IPS DF 19.7 (cell line): ENCODE measurements around the gene TBC1D1.

ENCODE experiments used
- DNase-seq: peaks from one replicate; pipeline ENCODE4 v3.0.0-alpha.2; 2013; ENCODE audit warnings: low read depth, low spot score

Gene TBC1D1

DNA sequence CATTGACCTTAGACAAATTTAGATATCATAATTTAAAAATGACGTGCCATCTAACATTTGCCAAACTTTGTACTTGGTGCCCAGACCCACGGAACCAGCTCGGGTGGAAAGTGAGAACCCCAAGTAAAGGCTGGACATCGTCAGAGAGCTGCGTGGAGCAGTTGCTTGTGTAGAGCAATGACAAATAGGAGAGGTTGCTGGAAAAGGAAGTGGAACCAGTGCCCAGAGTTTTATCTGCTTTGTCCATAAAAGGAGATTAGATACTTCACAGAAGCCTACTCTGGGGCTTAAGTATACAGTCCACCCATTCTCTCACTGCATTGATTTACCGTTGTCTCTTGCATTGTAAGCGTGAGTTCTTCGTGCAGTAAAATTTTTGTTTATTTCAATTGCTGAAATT lies 5.4 kb upstream of the TBC1D1 start:
- no peak for DNase-seq

DNA sequence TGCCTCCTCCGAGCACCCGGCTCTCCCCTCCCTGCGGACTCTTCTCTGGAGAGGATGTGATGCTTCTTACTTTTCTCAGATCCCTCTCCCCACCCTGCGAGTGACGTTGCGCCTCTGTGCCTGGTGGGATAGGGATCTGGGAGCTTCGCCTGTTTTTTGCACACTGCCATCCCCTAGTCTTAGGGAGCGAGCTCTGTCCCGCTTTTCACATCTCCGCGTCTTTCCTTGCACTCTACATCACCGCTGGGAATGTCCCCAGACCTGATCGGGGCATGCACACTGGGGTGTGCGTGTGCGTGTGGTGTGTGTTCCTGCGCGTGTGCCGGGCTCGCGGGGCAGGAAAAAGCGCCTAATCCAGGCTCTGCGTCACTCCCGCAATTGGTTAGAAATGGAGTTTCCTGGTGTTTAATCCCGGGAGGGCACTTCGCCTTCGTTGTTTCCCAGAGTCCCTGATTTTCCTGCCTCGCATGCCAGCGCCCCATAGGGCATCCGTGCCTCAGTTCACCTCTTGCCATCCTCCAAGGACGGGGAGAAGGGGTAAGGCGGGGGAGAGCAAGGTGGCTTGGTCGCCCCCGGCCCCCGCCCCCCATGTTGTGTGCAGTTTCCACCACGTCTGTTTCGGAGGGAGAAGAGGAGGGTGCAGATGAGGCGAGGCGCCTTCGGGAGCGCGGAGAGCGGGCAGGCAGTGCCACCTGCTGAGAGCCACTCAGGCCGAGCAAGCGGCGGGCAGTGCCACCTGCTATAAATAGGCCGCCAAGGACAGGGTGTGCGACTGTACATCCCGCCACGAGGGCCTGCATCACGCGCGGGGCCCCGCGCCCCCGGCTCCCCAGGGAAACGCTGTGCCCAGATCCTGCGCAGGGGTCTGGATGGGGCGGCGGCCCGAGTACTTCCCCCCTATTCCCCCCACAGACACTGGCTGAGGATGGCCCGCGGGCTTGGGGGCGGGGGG lies 759 bp upstream of the TBC1D1 start:
- no peak for DNase-seq

DNA sequence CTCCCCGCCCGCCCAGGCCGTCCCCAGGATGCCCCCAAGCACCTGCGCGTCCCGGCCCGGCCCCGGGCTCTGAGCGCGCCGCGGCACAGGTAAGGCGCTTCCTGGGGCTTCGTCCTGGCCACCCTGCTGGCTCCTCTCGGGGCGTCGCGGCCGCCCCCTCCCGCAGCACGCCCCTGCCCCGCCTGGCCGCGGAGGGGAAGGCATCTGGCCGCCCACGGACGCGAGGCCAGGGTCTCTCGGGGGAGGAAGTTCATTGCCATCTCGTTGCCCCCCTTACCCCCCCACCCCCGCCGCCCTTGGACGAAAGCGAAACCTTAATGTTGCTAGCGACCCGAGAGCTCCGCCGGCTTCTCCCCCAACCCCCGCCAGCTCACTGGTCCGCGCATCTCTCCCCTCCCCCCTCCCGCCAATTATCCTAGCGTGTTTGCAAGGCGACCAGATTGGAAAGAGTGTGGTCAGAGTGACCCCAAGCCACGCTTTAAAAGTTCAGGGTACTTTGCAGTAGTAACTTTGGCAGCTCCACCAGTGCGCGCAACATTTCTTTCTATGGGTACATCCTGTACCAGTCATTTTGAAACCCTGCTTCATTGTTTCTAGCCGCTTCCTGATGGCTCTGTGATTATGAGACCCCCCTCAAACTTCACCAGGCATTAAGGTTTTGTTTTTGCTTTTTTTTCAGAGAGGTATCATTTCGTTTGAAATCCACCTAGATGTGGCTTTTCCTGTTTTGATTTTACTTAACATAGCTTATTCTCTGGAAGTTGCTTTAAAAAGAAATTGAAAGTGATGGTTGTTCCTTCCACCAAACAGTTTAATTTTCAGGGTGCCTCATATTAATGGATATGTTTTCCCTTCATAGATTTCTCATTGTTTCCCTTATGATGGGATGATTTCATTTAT lies 626 bp downstream of the TBC1D1 start:
- no peak for DNase-seq

DNA sequence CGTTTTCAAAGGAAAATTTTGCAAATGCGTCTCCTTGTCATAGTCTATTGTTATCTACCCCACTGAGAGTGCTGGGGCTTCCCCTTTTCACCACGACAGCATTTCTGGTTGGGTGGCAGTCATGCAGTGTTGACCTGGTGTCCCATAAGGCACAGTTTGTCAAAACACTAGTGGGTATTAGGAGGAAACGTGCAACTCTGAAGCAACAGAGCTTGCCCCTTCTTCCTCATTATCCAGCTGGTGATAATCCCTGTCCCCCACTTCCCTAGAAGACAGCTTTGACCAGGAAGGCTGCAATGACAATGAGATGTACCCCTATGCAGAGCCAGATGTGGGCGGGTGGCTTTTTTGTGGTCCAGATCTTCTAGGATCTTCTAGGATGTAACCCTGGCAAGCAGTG lies 1.8 kb downstream of the TBC1D1 start:
- DNase-seq, result no peak

DNA sequence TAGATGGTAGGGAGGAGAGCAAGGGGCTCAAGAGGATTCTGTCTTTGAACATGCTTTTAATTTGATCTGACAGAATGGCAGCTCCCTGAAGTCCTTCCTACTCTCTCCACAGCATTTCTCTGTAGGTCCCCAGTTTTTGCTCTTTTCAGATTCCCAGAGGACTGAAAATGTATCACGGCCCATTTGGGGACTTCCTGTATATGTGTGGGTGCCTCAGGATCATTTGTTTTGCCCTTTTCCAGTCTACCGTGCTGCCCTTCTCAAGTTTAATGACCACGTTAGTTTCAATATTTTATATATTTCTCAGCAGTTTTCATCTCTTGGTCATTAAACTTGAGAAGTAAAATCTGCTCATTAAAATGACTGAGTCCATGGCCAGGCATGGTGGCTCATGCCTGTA lies 2.3 kb downstream of the TBC1D1 start:
- no peak for DNase-seq

DNA sequence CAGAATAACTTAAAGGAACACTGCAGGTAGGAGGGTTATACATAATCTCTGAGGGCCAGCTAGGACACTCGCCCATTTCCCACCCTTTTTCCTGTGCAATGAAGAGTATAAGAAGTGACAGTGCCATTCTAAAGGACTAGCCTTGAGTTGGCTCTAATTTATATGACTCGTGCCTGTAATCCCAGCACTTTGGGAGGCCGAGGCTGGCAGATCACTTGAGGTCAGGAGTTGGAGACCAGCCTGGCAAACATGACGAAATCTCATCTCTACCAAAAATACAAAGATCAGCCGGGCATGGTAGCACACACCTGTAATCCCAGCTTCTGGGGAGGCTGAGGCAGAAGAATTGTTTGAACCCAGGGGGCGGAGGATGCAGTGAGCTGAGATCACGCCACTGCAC lies 4.4 kb downstream of the TBC1D1 start:
- no peak for DNase-seq

DNA sequence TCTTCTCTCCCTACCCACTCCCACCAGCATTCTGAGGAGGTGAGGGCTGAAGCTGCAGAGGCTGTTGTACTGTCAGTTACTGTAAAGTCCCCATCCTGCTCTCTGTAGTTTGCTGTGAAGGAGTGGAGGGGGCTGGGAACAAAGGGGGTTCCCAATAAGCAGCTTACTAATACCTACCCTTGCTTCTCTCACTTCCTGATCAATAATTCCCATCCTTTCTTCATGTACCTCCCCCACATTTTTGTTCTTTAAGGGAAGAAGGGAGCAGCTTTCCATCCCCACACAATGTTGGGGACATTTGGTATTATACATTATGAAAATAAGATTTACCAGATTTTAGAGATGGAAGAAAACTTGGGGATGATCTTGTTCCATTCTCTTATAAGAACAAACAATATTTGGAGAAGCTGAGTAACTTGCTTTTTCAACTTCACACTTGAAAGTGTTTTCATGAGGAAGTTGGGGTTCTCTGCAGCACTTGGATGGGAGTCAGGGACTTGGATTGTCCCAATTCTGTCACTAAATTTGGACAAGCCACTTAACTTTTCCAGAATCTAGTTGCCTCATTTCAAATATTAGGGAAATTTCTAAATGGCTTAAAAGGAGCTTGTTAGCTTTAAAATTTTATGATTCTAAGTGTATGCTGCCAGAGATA lies 5.4 kb downstream of the TBC1D1 start:
- DNase-seq, result no peak

DNA sequence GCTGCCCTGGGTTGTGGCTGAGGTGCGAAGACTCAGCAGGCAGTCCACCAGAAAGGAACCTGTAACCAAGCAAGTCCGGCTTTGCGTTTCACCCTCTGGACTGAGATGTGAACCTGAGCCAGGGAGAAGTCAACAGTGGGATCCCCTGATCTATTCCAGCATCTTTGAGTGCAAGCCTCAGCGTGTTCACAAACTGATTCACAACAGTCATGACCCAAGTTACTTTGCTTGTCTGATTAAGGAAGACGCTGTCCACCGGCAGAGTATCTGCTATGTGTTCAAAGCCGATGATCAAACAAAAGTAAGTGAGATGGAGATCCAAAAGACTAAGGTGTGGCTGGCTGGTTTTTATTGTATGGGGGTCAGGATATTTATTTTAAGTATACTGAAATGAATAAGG lies 11.3 kb downstream of the TBC1D1 start:
- DNase-seq, result no peak

DNA sequence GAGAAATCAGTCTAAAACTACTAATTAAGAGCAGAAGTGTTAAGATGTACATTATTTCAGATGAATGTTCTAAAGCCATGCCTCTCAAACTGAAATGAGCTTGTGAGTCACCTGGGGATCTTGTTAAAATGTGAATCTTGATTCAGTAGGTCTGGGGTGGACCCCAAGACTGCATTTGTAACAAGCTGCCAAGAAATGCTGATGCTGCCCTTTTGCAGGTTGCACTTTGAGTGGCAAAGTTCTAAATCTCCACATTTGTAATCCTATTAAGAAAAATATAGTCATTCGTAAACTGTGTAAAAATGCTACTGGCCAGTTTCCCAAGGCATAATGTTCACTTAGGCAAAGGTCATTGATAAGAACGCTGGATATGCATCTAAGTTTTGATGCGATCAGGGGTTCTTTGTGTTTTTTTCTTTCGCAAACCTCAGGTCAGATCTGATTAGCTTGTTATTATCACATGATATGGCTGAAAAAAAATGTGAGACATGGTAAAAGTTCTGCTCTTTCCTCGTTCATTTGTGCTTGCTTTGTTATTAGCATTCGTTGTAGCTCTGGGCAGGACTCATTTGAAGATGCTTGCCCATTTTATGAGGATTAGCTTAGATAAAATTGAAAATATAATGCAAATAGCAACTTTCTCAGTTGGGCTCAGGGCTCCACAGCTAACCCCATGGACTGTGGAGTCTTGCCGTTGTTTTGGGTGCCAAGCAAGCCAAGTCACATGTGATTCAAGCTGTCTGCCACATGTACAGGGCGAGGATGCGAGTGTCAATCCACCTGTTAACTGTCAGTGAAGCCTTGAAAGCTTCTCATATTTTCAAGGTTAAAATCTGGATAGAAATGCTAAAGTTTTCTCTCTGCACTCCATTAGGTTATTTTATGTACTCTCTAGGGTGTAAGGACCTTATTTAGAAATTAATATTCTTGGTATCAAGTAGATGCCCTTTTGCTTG lies 12.1 kb downstream of the TBC1D1 start:
- no peak for DNase-seq

DNA sequence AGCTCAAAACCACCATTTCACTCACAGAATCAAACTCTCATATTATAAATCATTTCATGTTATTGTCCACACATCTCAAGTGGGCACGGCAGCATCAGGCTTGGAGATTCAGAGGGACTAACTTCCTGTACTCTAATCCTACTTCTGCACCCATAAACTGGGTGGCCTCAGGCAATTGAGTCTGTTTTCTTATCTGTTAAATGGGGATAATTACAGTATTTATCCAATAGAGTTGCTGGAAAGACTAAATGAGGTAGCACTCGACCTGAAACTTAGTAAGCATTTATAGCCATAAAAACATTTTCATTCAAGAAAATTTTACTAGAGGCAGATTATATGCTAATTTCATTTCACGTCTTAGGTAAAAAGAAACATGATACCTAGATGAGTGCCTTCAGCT lies 13.0 kb downstream of the TBC1D1 start:
- no peak for DNase-seq

DNA sequence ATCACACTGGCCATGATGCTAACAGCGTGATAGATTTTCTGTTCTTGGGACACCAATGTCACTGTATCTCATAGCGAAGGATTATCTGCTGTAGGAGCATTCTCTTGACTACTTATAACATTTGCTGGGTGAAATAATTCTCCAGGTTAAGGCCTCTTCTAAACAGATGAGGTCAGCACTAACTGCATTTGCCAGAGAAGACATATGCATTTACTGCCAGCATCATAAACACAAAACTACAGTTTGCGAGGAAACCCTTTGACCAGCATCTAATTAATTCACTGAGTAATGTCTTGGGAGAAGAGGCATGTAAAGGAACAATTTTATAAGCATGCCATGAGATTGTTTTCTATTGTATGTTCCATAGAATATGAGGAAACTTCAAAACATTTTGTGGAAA lies 13.9 kb downstream of the TBC1D1 start:
- no peak for DNase-seq

DNA sequence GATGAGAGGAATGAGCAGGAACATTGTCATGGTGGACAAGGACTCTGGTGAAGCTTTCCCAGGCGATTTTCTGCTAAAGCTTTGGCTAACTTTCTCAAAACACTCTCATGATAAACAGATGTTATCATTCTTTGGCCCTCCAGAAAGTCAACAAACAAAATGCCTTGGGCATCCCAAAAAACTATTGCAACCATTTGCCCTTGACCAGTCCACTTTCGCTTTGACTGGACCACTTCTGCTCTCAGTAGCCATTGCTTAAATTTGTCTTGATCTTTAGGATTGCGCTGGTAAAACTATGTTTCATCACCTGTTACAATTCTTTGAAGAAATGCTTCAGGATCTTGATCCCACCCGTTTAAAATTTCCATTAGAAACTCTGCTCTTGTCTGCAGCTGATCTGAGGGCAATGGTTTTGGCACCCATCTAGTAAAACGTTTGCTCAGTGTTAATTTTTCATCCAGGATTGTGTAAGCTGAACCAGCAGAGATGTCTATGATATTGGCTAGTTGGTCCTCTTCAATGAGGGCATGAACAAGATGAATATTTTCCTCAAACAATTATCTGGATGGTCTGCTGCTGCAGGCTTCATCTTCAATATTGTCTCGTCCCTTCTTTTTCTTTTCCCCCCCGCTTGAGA lies 14.8 kb downstream of the TBC1D1 start:
- no peak for DNase-seq

DNA sequence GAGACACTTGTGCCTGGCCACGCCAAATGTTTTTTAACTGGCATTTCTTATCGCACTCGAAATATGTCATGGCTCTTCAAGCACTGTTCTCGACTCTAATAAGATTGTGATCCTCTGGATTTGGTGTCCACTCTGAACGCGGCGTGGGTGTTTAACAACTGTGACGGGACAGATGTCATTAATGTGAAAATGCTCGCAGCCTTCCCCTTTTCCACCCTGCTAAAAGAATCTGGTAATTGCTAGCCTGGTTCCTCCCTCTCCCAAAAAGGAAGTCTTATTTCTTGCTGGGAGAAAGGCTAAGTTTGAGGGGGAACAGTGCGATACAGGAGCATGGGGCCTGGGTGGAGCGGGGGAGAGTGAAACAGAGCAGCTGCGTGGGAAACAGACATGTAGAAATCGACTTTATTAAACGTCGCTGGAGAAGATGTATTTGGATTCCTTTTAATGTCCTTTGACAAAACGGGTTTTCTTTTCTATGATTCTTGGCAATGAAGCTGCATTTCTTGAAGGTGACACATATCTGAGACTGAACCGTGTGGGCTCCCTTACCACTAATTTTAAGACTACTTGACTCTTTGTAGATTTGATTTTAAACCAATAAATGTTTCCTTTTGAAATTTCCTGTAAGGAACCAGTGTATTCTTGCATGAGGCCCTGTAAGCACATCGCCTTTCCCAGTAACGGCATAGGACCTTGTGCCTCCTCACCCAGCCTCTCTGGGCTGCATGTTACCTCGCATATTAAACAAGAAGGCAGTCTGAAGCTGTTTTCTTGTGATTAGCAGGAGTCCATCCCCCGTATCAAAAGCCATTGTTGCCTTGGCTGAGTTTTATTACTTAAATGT lies 17.8 kb downstream of the TBC1D1 start:
- no peak for DNase-seq

DNA sequence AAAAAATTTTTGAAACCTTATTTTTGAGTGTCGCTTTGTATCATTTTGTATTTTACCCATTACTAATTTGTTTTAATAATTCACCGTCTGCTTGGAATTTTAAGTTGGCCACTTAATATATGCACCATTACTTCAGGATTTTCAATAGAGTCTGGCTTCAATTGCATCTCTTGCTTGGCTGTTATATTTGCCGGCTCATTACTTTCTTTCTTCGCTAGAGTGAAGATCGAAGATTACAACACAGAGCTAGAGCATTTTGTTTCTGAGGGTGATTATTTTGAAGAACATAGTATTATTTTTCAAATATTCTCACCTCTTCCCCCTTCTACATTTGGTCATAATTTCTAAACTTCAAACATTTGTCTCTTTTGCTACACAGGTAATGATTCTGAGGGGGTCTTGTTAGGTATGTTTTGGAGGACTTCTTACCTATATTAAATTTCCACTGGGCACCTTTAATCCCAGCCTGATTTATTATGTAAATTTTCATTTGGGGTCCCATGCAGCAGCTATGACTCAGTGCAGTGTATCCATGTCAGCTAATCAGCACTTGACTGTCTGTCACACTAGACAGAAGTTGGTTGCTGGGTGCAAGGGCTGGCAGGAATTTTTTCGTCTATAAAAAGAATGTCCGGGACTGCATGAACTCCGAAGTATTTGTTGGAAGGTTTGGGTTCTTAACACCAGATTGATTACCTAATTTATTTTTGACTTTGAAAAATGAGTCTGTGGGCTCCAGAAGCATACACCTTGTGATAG lies 18.6 kb downstream of the TBC1D1 start:
- DNase-seq, result no peak

DNA sequence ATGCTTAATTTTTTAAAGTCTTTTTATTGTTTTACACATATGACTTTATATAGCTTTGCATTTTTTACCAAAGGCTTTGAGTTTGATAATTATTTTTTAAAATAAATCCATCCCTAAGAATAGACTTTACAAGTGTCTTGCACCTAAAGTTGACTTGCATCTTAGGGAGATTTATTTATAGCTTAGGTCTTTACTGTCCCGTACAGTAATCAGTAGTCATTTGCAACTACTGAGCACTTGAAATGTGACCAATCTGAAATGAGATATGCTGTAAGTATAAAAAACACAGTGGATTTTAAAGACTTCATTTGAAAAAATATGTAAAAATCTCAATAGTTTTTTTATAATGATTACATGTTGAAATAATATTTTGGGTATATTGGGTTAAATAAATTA lies 19.2 kb downstream of the TBC1D1 start:
- no peak for DNase-seq

DNA sequence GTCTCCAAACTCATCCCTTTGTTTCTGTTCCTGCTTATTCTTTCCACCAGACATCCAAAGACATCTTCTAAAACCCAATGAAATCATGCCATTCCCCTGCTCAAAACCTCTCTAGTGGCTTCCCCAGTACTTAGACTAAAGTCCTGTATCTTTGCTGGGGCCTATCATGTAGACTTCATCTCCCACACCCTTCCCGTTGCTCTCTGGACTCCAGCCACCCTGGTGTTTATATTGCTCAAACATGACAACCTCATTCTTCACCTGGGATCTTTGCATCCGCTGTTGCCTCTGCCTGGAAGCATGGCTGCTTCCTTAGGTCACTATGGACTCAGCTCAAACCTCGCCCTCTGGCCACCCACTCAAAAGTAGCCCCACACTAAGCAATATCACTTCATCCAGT lies 23.7 kb downstream of the TBC1D1 start:
- DNase-seq, result no peak

DNA sequence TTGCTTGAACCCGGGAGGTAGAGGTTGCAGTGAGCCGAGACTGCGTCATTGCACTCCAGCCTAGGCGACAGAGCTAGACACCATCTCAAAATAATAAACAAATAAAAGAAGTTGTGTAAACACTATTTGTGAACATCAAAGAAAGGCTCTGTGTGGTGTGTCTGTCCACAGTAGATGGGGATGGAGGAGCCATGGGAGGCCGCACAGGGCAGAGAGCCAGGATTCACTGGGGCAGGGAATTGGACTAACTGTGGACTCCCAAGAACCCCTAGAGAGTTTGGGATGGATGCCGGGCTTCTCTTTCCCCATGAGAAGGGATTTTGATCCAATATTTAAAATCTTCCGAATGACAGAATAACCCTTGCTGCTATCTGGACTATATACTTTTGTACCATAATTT lies 26.5 kb downstream of the TBC1D1 start:
- DNase-seq, result no peak

DNA sequence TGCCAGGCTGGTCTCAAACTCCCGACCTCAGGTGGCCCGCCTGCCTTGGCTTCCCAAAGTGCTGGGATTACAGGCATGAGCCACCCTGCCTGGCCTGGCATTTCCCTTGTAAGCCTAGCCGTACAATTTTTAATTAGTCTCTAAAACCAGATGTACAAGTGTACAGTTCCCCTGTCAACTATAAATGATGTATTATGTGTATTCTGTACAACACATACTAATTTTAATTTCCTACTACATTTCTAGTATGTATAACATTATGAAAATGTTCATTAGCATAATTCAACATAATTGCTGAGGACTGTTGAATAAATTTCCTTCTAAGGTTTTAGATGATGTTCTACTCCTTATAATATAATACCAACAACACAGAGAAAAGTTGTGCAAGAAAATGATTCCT lies 27.8 kb downstream of the TBC1D1 start:
- DNase-seq, result no peak

DNA sequence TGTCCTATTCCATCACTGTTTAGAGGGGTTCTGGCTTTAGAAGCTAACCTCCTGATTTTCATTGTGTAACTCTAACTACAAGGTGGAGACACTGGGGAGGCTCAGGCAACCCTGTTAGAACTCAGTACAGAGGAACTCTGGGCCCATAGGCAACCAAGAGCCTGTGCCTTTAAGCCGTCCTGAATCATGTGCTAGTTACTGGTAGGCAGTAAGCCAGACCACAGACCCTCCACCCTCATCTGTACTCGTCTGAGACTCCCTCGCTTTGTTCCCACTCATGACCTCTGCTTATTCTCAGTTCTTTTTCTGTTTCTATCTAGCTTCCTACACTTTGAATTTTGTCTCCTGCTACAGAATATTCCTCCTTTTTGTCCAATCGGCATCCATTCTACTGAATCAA lies 31.4 kb downstream of the TBC1D1 start:
- DNase-seq, result no peak
